IgD-negative memory B cell (primary cell): ENCODE results near the gene STK31. TPM values are rescaled to one million over a fixed set of nuclear protein-coding genes. Genes with fewer than 3 reads are reported as not detected.
A peak's percentile ranks its signal among the peaks of the same experiment; 100 is the strongest.
"Not testable (repeated sequence)": the region's sequence is repeated elsewhere in the genome, so short reads cannot be mapped to it uniquely, and the experiment has no call there.

Experiments
- H3K27ac Mint-ChIP-seq, 3 donors: one replicate each; pipeline ENCODE4 v1.8.0; 2020 to 2022; ENCODE audit warnings: mild to moderate bottlenecking in 3 of 3, mixed read lengths in 3 of 3, moderate library complexity in 1 of 3
- H3K27me3 Mint-ChIP-seq: one replicate; pipeline ENCODE4 v1.8.0; 2021; ENCODE audit warnings: mixed read lengths
- H3K36me3 Mint-ChIP-seq: one replicate; pipeline ENCODE4 v1.8.0; 2020; ENCODE audit warnings: mild to moderate bottlenecking, mixed read lengths
- H3K4me1 Mint-ChIP-seq, 3 donors: one replicate each; pipeline ENCODE4 v1.8.0; 2020 to 2022; ENCODE audit warnings: mixed read lengths in 3 of 3, mild to moderate bottlenecking in 1 of 3
- H3K4me3 Mint-ChIP-seq, 4 donors: one replicate each; pipeline ENCODE4 v1.8.0; 2020 to 2022; ENCODE audit warnings: mild to moderate bottlenecking in 4 of 4, mixed read lengths in 4 of 4, moderate library complexity in 3 of 4
- H3K9me3 Mint-ChIP-seq, 3 donors: one replicate each; pipeline ENCODE4 v1.8.0; 2020 to 2021; ENCODE audit warnings: mixed read lengths in 3 of 3, mild to moderate bottlenecking in 1 of 3
- polyA plus RNA-seq: library from polyadenylated mRNA; unstranded; fragments of 300-500 nt; fragmentation: Illumina TruSeq; gene quantifications from one replicate; pipeline ENCODE4 v1.2.3, GENCODE V29; 2021

The STK31 gene, protein sequence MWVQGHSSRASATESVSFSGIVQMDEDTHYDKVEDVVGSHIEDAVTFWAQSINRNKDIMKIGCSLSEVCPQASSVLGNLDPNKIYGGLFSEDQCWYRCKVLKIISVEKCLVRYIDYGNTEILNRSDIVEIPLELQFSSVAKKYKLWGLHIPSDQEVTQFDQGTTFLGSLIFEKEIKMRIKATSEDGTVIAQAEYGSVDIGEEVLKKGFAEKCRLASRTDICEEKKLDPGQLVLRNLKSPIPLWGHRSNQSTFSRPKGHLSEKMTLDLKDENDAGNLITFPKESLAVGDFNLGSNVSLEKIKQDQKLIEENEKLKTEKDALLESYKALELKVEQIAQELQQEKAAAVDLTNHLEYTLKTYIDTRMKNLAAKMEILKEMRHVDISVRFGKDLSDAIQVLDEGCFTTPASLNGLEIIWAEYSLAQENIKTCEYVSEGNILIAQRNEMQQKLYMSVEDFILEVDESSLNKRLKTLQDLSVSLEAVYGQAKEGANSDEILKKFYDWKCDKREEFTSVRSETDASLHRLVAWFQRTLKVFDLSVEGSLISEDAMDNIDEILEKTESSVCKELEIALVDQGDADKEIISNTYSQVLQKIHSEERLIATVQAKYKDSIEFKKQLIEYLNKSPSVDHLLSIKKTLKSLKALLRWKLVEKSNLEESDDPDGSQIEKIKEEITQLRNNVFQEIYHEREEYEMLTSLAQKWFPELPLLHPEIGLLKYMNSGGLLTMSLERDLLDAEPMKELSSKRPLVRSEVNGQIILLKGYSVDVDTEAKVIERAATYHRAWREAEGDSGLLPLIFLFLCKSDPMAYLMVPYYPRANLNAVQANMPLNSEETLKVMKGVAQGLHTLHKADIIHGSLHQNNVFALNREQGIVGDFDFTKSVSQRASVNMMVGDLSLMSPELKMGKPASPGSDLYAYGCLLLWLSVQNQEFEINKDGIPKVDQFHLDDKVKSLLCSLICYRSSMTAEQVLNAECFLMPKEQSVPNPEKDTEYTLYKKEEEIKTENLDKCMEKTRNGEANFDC
- not detected for polyA plus RNA-seq

DNA sequence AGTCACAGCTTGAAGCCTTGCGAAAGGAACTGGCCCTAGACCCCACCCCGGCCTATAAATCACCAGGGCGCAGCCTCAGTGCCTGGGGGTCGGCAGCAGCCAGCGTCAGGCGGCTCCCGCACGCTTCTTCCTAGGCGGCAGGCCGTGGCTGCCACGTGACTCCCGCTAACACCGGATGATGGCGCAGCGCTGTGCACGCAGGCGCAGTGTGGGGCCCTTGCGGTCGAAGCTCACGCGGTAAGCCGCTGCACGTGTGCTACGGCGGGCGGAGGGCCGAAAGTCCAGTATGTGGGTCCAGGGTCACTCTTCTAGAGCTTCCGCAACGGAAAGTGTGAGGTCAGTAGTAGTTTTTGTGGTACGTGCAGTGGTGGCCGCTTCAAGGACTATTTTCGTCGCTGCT is at the start of gene STK31:
TSS of gene STK31 (plus strand) at position 220 of the 400 bp plus-strand sequence. CDS start at position 287, 67 bp downstream.
- Mint-ChIP-seq H3K9me3 (peaks cover 2 to 9% (median 4%) of the 10 kb centered on the region in 3 donors), H3K4me3 (no peak within 1 kb of the TSS), H3K27ac (peak within 1 kb of the TSS in 1 of 3 donors; percentile 32), H3K36me3 (peaks cover 8% of the 10 kb centered on the region), H3K4me1 (no peaks in the 10 kb centered on the region), H3K27me3 (no peaks in the 10 kb centered on the region)

DNA sequence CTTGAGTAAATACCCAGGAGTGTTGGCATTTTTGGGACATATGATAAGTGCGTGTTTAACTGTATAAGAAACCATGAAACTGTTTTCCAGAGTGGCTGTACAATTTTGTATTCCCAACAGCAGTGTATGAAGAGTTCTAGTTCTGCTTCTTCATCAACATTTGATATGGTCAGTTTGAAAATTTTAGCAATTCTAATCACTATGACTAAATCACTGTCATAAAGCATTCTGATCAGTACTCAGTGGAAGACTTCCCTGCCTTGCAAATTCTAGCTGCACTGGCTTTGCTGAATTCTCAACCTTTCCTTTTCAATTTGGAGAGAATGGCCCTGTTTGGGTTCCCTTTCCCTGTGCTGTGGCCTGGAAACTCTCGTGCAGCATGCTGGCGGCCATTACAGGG is 48.6 kb upstream of the STK31 start:
- Mint-ChIP-seq H3K9me3 (peaks cover 4 to 16% (median 10%) of the 10 kb centered on the region in 3 donors), H3K4me3 (no peak overlapping the region)

DNA sequence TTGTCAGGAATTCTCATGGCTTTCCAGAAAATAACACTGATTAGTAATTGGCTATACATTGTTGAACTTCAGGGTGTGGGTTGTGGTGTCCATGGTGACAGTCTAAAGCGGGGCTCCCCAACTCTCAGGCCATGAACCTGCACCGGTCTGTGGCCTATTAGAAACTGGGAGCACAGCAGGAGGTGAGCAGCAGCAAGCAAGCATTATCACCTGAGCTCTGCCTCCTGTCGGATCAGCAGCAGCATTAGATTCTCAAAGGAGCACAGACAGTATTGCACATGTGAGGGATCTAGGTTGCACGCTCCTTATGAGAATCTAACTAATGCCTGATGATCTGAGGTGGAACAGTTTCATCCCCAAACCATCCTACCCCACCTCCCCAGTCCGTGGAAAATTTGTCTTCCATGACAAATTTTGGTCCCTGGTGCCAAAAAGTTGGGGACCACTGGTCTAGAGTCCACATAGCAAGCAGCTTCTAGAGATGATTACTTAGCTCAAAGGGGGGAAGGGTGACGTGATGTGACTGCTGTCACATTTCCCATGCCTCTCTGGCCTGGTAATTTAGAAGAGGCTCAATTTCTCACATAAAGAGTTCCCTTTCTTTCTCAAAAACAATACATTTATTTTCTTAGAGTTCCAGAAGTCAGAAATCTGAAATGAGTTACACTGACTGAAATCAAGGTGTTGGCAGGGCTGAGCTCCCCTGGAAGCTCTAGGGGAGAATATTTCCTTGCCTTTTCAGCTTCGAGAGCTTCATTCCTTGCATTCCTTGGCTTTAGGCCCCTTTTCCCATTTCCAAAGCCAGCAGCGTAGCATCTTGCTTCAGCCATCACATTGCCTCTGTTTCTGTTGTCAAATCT is 47.7 kb upstream of the STK31 start:
- Mint-ChIP-seq H3K4me1 (no peaks in the 10 kb centered on the region), H3K27me3 (no peaks in the 10 kb centered on the region), H3K27ac (no peak overlapping the region), H3K9me3 (peaks cover 2 to 12% (median 7%) of the 10 kb centered on the region in 3 donors), H3K4me3 (no peak overlapping the region), H3K36me3 (peaks cover 3% of the 10 kb centered on the region)

More for the DNA sequence above, 48.6 kb upstream of the STK31 start:
- H3K4me1 Mint-ChIP-seq: no peaks in the 10 kb centered on the region
- H3K36me3 Mint-ChIP-seq: peaks cover 6% of the 10 kb centered on the region
- no peak overlapping the region for H3K27ac Mint-ChIP-seq
- H3K27me3 Mint-ChIP-seq: no peaks in the 10 kb centered on the region

DNA sequence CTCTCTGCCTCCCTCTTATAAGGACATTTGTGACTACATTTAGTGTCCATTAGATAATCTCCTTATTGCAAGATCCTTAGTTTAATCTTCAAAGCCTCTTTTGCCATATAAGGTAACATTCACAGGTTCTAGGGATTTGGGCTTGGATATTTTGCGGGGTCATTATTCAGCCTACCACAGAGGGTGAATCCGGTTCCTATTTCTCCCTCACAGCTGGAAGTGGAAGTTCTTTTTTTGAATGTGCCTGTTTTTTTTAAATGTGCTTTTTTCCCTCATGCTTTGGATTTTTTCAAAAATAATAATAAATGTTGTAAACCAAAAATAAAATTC is 47.1 kb upstream of the STK31 start:
- no peaks in the 10 kb centered on the region for H3K27me3 Mint-ChIP-seq
- H3K4me3 Mint-ChIP-seq: no peak overlapping the region
- peaks cover 2 to 12% (median 6%) of the 10 kb centered on the region in 3 donors for H3K9me3 Mint-ChIP-seq
- H3K36me3 Mint-ChIP-seq: peaks cover 3% of the 10 kb centered on the region
- no peaks in the 10 kb centered on the region for H3K4me1 Mint-ChIP-seq
- H3K27ac Mint-ChIP-seq: no peak overlapping the region

DNA sequence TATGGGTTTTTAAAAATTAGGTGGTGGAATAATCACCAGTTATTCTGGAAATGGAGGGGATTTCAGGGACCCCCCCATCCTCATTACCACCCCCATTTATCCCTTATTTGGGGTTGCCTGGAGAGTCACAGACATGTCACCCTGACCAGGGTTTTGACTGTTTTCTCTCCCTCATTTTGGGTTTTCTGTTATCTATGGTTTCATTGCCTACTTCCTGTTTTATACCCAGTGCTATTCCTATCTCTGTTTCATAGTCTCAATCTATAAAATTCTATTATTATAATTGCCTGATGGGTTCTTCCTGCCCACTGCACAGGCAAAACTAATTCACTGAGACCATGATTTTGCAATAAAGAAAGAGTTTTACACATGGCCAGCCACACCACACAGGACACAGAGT is 45.9 kb upstream of the STK31 start:
- Mint-ChIP-seq H3K27ac (no peak overlapping the region), H3K36me3 (peaks cover 3% of the 10 kb centered on the region), H3K27me3 (no peaks in the 10 kb centered on the region), H3K4me1 (no peaks in the 10 kb centered on the region), H3K4me3 (no peak overlapping the region), H3K9me3 (peaks cover 0 to 8% (median 2%) of the 10 kb centered on the region in 3 donors)

DNA sequence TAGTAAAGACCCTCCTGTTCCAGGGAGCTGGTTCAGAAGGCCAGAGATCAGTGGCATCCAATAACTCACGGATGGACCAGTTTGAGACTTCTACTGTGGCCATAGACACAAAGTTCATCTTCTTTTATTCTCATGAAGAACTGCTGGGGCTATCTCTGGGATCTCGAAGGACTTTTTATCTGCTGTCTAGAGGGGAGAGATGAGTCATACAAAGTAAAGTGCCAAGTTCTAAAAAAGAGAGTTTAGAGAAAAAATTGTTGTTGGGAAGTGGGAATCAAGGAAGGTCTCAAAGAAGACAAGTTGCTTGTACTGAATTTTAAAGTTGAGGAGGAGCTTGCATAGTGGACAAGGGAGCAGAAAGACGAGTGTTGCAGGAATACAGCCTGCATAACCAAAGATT is 38.0 kb upstream of the STK31 start:
- no peaks in the 10 kb centered on the region for H3K4me1 Mint-ChIP-seq
- no peak overlapping the region for H3K4me3 Mint-ChIP-seq
- no peaks in the 10 kb centered on the region for H3K27me3 Mint-ChIP-seq

DNA sequence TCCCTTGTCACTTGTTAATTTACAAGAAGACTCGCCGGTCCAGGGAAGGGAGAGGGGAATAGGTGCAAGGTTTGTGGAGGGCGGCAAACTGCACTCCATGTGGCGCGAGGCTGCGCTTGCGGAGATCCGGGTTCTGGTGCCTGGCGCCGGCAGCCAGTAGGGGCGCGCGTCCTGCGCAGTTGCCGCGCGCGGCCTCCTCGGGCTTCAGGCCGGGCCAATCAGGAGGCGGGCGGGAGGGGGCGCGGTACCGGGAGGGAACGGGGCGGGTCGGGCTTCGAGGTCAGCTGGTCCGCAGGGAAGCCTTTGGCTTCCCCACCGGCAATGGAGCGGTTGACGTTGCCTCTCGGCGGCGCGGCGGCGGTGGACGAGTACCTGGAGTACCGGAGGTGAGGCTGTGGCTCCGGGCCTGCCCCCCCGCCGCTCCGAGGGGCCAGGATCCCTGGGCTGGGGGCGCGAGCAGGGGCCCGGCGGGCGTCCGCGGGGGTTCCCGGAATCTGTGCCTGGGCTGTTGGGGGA is 30.1 kb upstream of the STK31 start, which contains the start of gene FAM221A:
TSS of gene FAM221A (plus strand) at position 302 of the 516 bp plus-strand sequence. CDS start at position 322, 20 bp downstream.
- peak within 1 kb of the TSS; percentile 75 to 90 (median 90) for H3K27ac Mint-ChIP-seq
- peaks cover 0 to 10% (median 7%) of the 10 kb centered on the region in 3 donors for H3K4me1 Mint-ChIP-seq
- H3K36me3 Mint-ChIP-seq: no peaks in the 10 kb centered on the region
- no peaks in the 10 kb centered on the region for H3K27me3 Mint-ChIP-seq
- no peaks in the 10 kb centered on the region for H3K9me3 Mint-ChIP-seq
- peak within 1 kb of the TSS; percentile 90 to 96 (median 95) for H3K4me3 Mint-ChIP-seq

More for the DNA sequence above, 38.0 kb upstream of the STK31 start:
- Mint-ChIP-seq H3K9me3 (no peaks in the 10 kb centered on the region), H3K27ac (no peak overlapping the region), H3K36me3 (no peaks in the 10 kb centered on the region)

DNA sequence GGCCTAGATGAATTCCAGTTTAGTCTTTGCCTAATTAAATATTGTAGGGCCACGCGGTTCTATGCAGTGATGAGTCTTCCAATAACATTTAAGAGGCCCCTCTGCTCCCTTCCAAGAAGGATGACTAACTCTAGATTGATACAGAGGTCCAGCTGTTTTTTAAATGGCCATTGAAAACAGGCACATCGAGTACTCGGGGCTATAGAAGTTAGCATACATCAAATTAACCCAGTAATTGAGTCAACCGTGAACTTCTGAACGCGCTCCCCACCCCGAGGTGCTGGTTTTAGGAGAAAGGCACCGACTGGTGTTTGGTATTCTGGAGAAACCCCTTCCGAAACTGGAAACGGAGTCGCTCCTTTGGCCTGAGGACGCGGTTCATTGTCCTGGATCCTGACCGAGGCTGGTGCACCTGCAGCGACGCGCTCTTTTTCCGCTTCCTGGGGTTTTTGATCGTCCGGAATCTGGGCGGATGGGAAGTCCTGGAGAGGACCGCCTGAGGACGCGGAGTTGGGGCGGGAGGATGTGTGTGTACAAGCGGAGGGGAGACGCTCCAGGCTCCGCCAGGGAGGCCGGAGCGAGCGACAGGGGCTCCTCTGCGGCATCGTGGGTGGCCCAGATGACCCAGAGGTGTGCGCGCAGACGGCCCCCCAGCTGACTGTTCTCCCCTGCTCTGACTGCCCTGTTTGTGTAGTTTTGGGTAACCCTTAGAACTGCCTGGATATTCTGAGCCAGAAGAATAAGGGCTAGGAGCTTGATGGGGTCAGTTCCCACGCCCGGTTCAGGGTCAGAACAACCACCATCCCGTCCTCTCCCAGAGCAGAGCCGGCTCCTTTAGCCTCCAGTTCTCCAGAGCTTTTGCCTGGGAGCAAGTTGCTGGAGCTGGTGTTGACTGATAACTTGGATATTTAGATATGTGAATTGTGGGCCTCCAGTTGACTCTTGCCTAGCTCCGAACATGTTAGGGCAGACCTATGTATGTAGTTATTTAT is 29.3 kb upstream of the STK31 start:
- Mint-ChIP-seq H3K27ac (peak overlapping the region; percentile 63 to 90 (median 75)), H3K4me1 (peaks cover 2 to 13% (median 12%) of the 10 kb centered on the region in 3 donors), H3K4me3 (peak overlapping the region; percentile 90 to 96 (median 95)), H3K36me3 (no peaks in the 10 kb centered on the region), H3K27me3 (no peaks in the 10 kb centered on the region), H3K9me3 (no peaks in the 10 kb centered on the region)

DNA sequence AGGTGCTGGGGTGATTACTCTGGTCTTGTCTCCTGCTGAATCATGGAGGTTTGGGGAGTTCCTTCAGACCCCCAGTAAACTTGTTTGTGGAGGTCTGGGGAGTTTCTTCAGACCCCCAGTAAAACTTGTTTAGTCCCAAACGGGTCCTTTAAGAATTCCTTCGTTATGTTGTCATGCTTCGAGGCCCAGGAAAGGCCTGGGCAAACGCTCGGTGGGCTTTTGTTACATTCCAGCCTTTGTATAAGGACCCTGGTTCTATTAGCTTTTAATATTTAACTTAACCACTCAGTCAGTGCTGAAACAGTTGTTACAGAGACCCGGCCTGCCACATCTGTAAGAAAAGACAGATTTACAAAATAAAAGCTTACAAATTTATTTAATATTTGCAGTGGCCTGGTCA is 26.0 kb upstream of the STK31 start:
- peaks cover 2 to 13% (median 10%) of the 10 kb centered on the region in 3 donors for H3K4me1 Mint-ChIP-seq
- not testable (repeated sequence) for H3K27me3 Mint-ChIP-seq, H3K4me3 Mint-ChIP-seq, H3K9me3 Mint-ChIP-seq, H3K27ac Mint-ChIP-seq, H3K36me3 Mint-ChIP-seq

DNA sequence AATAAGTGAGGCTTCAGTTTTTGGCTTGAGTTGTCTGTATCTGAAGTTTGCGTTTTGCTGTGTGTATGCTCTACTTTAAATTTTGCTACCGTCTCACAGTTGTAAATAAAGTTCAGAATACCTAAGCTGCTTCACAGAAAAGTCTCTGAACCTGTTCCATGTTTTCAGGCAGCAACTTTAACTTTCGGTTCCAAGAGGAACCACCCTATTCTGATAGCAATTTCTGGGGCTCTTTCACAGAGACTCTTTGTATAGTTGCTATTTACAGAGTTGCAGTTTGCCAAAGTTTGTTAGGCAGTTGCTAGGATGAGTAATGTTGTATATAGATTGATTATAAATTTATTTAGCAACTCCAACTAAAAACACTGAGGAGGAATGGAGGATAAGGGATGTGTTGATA is 24.3 kb upstream of the STK31 start:
- H3K4me3 Mint-ChIP-seq: no peak overlapping the region
- H3K27me3 Mint-ChIP-seq: no peaks in the 10 kb centered on the region
- no peaks in the 10 kb centered on the region for H3K9me3 Mint-ChIP-seq
- peaks cover 4% of the 10 kb centered on the region for H3K36me3 Mint-ChIP-seq
- peak overlapping the region in 2 of 3 donors; percentile 2 to 73 for H3K27ac Mint-ChIP-seq
- H3K4me1 Mint-ChIP-seq: peaks cover 3 to 8% (median 6%) of the 10 kb centered on the region in 3 donors

DNA sequence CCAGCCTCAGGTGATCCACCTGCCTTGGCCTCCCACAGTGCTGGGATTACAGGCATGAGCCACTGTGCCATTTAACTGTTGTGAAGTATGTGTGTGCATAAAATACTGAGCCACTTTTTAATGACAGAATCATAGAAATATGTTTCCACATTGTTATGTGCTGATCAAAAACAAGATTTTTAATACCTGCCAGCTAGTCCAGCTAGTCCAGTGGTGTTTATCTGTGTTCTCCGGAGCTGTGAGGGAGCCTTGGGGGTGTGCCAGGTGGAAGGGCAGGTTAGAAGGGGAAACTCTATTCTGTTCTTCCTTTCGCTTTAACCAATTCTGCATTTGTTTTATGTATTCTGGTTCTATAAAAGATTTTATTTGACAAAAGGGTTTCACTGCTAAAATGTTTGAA is 23.0 kb upstream of the STK31 start:
- Mint-ChIP-seq H3K4me3 (peak overlapping the region in 1 of 4 donors; percentile 25), H3K36me3 (peaks cover 8% of the 10 kb centered on the region), H3K4me1 (peaks cover 4 to 5% (median 5%) of the 10 kb centered on the region in 3 donors), H3K27ac (no peak overlapping the region), H3K27me3 (no peaks in the 10 kb centered on the region), H3K9me3 (no peaks in the 10 kb centered on the region)

DNA sequence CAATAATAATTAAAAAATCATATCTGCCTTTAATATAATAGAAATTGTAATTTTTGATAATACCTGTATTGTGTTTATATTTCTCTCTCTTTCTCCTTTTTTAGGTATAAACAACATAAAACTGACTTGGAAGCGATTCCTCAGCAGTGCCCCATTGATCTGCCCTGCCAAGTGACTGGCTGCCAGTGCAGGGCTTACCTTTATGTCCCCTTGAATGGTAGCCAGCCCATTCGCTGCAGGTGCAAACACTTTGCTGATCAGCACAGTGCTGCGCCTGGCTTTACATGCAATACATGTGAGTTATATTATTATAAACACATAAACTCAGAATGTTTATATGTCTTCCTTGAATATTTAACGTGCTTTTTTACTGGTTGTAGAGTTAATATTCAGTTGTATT is 20.9 kb upstream of the STK31 start:
- H3K27me3 Mint-ChIP-seq: no peaks in the 10 kb centered on the region
- H3K9me3 Mint-ChIP-seq: no peaks in the 10 kb centered on the region
- peaks cover 4 to 5% (median 5%) of the 10 kb centered on the region in 3 donors for H3K4me1 Mint-ChIP-seq
- no peak overlapping the region for H3K4me3 Mint-ChIP-seq
- no peak overlapping the region for H3K27ac Mint-ChIP-seq
- H3K36me3 Mint-ChIP-seq: peaks cover 14% of the 10 kb centered on the region

DNA sequence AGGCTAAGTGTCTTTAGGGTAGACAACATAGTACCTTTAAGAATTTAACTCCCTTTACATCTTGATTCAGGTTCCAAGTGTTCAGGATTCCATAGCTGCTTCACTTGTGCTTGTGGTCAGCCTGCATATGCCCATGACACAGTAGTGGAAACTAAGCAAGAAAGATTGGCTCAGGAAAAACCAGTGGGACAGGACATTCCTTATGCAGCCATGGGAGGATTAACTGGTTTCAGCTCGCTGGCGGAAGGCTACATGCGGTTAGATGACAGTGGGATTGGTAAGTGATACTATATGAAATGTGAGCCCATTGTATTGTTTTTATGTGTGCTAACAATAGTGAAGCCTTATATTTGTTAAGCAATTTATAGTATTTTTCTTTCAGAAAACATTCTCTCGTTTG is 18.7 kb upstream of the STK31 start:
- Mint-ChIP-seq H3K27ac (no peak overlapping the region), H3K4me3 (no peak overlapping the region), H3K4me1 (peaks cover 0 to 4% (median 0%) of the 10 kb centered on the region in 3 donors), H3K27me3 (no peaks in the 10 kb centered on the region), H3K9me3 (no peaks in the 10 kb centered on the region), H3K36me3 (peaks cover 14% of the 10 kb centered on the region)
